Fibroblast of the aortic adventitia (primary cell): ENCODE data around the gene TMED10. TPM values are rescaled to one million over a fixed set of nuclear protein-coding genes. Genes with fewer than 3 reads are reported as not detected.

Experiments used
- DNase-seq: peaks from one replicate; pipeline ENCODE4 v3.0.0-alpha.2; 2010; ENCODE audit warnings: low read depth
- H3K4me3 ChIP-seq: 2 replicates; pipeline ENCODE4 v1.5.1; 2011; ENCODE audit warnings: low read depth, mild to moderate bottlenecking, control low read depth, low read length, moderate library complexity
- CTCF ChIP-seq: IDR thresholded peaks from 2 replicates; pipeline ENCODE4 v1.5.1; 2011; ENCODE audit warnings: mild to moderate bottlenecking, low read length, control low read depth, inconsistent platforms; ENCODE audit not compliant: insufficient read depth
- total RNA-seq: library from RNA; depleted of rRNA; stranded (reverse); fragments of >200 nt; gene quantifications from 2 replicates; pipeline ENCODE4 v1.2.3, GENCODE V29; 2012; ENCODE audit warnings: low replicate concordance

TMED10 gene
- total RNA-seq, 1 donor: 373 TPM

- no peak for TF ChIP-seq CTCF
- DNase-seq: no peak
- no peak overlapping the region for H3K4me3 ChIP-seq
Observed at GRCh38 chr14:75165586-75166391, 10.6 kb downstream of the TMED10 start.

- H3K4me3 ChIP-seq: no peak overlapping the region
- DNase-seq: no peak
- TF ChIP-seq CTCF: no peak
Observed at GRCh38 chr14:75164809-75165208, 11.6 kb downstream of the TMED10 start.

GRCh38 chr14:75163677-75164076 lies 12.7 kb downstream of the TMED10 start:
- TF ChIP-seq CTCF: no peak
- H3K4me3 ChIP-seq: no peak overlapping the region
- DNase-seq: no peak

GRCh38 chr14:75162631-75163030 lies 13.8 kb downstream of the TMED10 start:
- no peak for DNase-seq
- TF ChIP-seq CTCF: no peak
- no peak overlapping the region for H3K4me3 ChIP-seq

- no peak for DNase-seq
- TF ChIP-seq CTCF: no peak
- no peak overlapping the region for H3K4me3 ChIP-seq
Observed at GRCh38 chr14:75158843-75159614, 17.4 kb downstream of the TMED10 start.

- DNase-seq: no peak
- H3K4me3 ChIP-seq: no peak overlapping the region
- TF ChIP-seq CTCF: no peak
Observed at GRCh38 chr14:75156901-75157300, 19.5 kb downstream of the TMED10 start.
